Subcutaneous adipose tissue (tissue), 4 donors: ENCODE results near the gene RPA3. TPM values are rescaled to one million over a fixed set of nuclear protein-coding genes. Genes with fewer than 3 reads are reported as not detected.

Experiments used
- CTCF ChIP-seq: fragments of 450-650 bp; IDR thresholded peaks from one replicate; pipeline ENCODE4 v1.5.1; 2016; ENCODE audit warnings: low read depth, mild to moderate bottlenecking, control low read depth, antibody characterized with exemption, moderate library complexity
- total RNA-seq, 4 donors: library from RNA; depleted of rRNA; stranded (reverse); fragments of >200 nt; gene quantifications; one replicate each; pipeline ENCODE4 v1.1.0, GENCODE V29; 2016

RPA3 gene
- total RNA-seq, 4 donors from 2014 or later, result 10.5 to 22.7 (median 16.9) TPM

- TF ChIP-seq CTCF, result no peak
Measured at GRCh38 chr7:7707806-7708205, 10.6 kb downstream of the RPA3 start.

- no peak for TF ChIP-seq CTCF
Measured at GRCh38 chr7:7707246-7707645, 11.2 kb downstream of the RPA3 start.

GRCh38 chr7:7706556-7707172, 11.7 kb downstream of the RPA3 start:
- no peak for TF ChIP-seq CTCF

- TF ChIP-seq CTCF, result no peak
Measured at GRCh38 chr7:7706101-7706511, 12.3 kb downstream of the RPA3 start.

GRCh38 chr7:7705318-7705717, 13.1 kb downstream of the RPA3 start:
- TF ChIP-seq CTCF, result no peak

GRCh38 chr7:7704867-7705266, 13.5 kb downstream of the RPA3 start:
- no peak for TF ChIP-seq CTCF

GRCh38 chr7:7703427-7703826, 15.0 kb downstream of the RPA3 start:
- TF ChIP-seq CTCF, result no peak
